ENCODE results near the gene PTGES3. TPM values are rescaled to one million over a fixed set of nuclear protein-coding genes. Genes with fewer than 3 reads are reported as not detected.

PTGES3 gene
- total RNA-seq, 4 donors from 2014 or later = 40.4 to 168 (median 102) TPM

GRCh38 chr12:56629459-56630179, 58.5 kb downstream of the PTGES3 start:
- peaks cover 35 to 78% (median 51%) of the 10 kb centered on the region in 4 donors for H3K4me1 ChIP-seq
- in situ Hi-C loops (cut with MboI; ENCODE audit: low pct_ligation_motif_present in 1 of 4, low pct_unique_long_range_greater_than_20kb in 1 of 4, low sequenced_read_pairs in 3 of 4) = no loop called here
- H3K27me3 ChIP-seq = no peaks in the 10 kb centered on the region
- intact Hi-C loops (cut with DNase I; ENCODE audit: low total_unique reads) = loop anchor here (10.0 kb wide), 1 partner anchor 95 kb away; the partner anchor contains the start of gene NACA
- H3K4me3 ChIP-seq = peak overlapping the region; percentile 93 to 98 (median 96)
- H3K9me3 ChIP-seq = no peaks in the 10 kb centered on the region
- H3K36me3 ChIP-seq = peaks cover 0 to 8% (median 0%) of the 10 kb centered on the region in 4 donors
- DNase-seq = peak; percentile 39
- TF ChIP-seq EP300 (IDR thresholded peaks at IDR 0.05; ENCODE audit: low read depth) = no peak
- TF ChIP-seq, protein P1, sequence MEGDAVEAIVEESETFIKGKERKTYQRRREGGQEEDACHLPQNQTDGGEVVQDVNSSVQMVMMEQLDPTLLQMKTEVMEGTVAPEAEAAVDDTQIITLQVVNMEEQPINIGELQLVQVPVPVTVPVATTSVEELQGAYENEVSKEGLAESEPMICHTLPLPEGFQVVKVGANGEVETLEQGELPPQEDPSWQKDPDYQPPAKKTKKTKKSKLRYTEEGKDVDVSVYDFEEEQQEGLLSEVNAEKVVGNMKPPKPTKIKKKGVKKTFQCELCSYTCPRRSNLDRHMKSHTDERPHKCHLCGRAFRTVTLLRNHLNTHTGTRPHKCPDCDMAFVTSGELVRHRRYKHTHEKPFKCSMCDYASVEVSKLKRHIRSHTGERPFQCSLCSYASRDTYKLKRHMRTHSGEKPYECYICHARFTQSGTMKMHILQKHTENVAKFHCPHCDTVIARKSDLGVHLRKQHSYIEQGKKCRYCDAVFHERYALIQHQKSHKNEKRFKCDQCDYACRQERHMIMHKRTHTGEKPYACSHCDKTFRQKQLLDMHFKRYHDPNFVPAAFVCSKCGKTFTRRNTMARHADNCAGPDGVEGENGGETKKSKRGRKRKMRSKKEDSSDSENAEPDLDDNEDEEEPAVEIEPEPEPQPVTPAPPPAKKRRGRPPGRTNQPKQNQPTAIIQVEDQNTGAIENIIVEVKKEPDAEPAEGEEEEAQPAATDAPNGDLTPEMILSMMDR (IDR thresholded peaks at IDR 0.05) = no peak
- no peak for TF ChIP-seq POLR2AphosphoS5 (IDR thresholded peaks at IDR 0.05)
- no peak for TF ChIP-seq POLR2A (IDR thresholded peaks at IDR 0.05)
- peak overlapping the region; percentile 95 to 99 (median 96) for H3K27ac ChIP-seq
- WGBS, 2 donors (ENCODE audit: low coverage in 1 of 2) = 0% methylated on average over 33 of the region's 46 CpGs; no CpG with 5 or more reads in 1 of the 2 donors

DNA sequence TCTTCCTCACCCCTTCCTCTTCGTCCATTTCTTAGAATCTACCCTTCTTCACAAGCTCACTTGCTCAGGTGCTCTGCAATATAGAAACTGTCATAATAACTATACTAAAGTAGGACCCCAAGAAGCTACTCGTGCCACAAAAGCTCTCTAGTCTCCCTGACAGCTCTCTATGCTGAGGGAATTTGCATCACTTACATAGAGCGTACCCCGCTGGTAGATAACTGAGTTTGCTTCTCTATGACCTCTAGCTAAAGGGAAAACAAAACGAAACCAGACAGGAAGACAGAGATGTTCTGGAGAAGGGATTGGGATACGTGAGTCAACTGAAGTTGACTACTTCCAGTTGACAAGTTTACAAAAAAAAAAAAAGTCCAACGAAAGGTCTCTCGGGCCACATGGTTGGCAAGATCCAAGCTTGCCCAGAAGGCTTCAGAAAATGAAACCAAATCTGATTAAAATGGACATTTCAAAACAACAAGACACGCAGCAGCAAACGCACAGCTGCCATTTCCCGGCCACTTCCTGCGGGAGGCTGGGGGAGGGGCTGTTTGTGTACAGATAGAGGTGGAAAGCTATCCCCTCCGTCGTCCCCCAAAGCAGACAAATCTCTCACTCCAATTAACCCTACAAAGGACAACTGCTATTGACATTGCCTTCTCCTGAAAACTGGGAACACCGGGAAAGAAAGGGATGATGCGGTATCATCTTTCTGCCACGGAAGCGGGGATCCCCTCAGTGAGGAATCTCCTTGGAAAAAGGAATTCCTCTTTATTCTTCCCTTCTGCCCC, 59.2 kb downstream of the PTGES3 start:
- peak; percentile 79 for DNase-seq
- peaks cover 0 to 8% (median 0%) of the 10 kb centered on the region in 4 donors for H3K36me3 ChIP-seq
- no peaks in the 10 kb centered on the region for H3K9me3 ChIP-seq
- in situ Hi-C loops (cut with MboI; ENCODE audit: low pct_ligation_motif_present in 1 of 4, low pct_unique_long_range_greater_than_20kb in 1 of 4, low sequenced_read_pairs in 3 of 4) = no loop called here
- intact Hi-C loops (cut with DNase I; ENCODE audit: low total_unique reads) = no loop called here
- H3K4me3 ChIP-seq = peak overlapping the region; percentile 93 to 98 (median 96)
- H3K27me3 ChIP-seq = no peaks in the 10 kb centered on the region
- peaks cover 34 to 81% (median 48%) of the 10 kb centered on the region in 4 donors for H3K4me1 ChIP-seq
- peak overlapping the region; percentile 95 to 99 (median 96) for H3K27ac ChIP-seq
- WGBS, 2 donors (ENCODE audit: low coverage in 1 of 2) = 0% methylated on average over 12 to 18 of the region's 18 CpGs
- TF ChIP-seq, protein P1 (IDR thresholded peaks at IDR 0.05) = no peak
- TF ChIP-seq POLR2A (IDR thresholded peaks at IDR 0.05) (peak; percentile 38), POLR2AphosphoS5 (IDR thresholded peaks at IDR 0.05) (peak; percentile 28 to 39 (median 35))

- H3K4me3 ChIP-seq = no peak overlapping the region
- intact Hi-C loops (cut with DNase I; ENCODE audit: low total_unique reads) = no loop called here
These were observed 61.4 kb downstream of the PTGES3 start for GRCh38 chr12:56626701-56627100.

More at GRCh38 chr12:56626701-56627100, 61.4 kb downstream of the PTGES3 start:
- H3K4me1 ChIP-seq = peaks cover 22 to 78% (median 41%) of the 10 kb centered on the region in 4 donors
- H3K27ac ChIP-seq = no peak overlapping the region
- no peak for TF ChIP-seq POLR2AphosphoS5 (IDR thresholded peaks at IDR 0.05)
- no peak for TF ChIP-seq POLR2A (IDR thresholded peaks at IDR 0.05)
- TF ChIP-seq, protein P1 (IDR thresholded peaks at IDR 0.05) = no peak
- TF ChIP-seq EP300 (IDR thresholded peaks at IDR 0.05; ENCODE audit: low read depth) = no peak
- in situ Hi-C loops (cut with MboI; ENCODE audit: low pct_ligation_motif_present in 1 of 4, low pct_unique_long_range_greater_than_20kb in 1 of 4, low sequenced_read_pairs in 3 of 4) = no loop called here
- DNase-seq = no peak
- H3K9me3 ChIP-seq = no peaks in the 10 kb centered on the region
- H3K27me3 ChIP-seq = no peaks in the 10 kb centered on the region
- H3K36me3 ChIP-seq = peaks cover 0 to 16% (median 0%) of the 10 kb centered on the region in 4 donors

All from transverse colon (tissue), 4 donors.